NOMO-1 (cell line): Measurements from ENCODE around the gene SMG7.
A peak's percentile ranks its signal among the peaks of the same experiment; 100 is the strongest.

Experiments
- DNase-seq, 2 experiments: peaks; one replicate each; lab custom pipeline; 2025; ENCODE audit not compliant: unreplicated experiment in 2 of 2; lab: John Stamatoyannopoulos, UW

The SMG7 gene

GRCh38 chr1:183585038-183585437 lies 112.7 kb downstream of the SMG7 start:
- DNase-seq, result peak in 1 of 2 experiments; percentile 24

GRCh38 chr1:183586455-183586854 lies 114.2 kb downstream of the SMG7 start:
- no peak for DNase-seq

GRCh38 chr1:183586926-183587325 lies 114.6 kb downstream of the SMG7 start:
- no peak for DNase-seq

GRCh38 chr1:183588827-183589226 lies 116.5 kb downstream of the SMG7 start:
- DNase-seq, result no peak

GRCh38 chr1:183589384-183589783 lies 117.1 kb downstream of the SMG7 start:
- peak in 1 of 2 experiments; percentile 41 for DNase-seq

- DNase-seq, result peak in 1 of 2 experiments; percentile 21
These were observed 117.6 kb downstream of the SMG7 start for GRCh38 chr1:183589874-183590243.

GRCh38 chr1:183590244-183591191 lies 118.2 kb downstream of the SMG7 start, which contains the start of gene NCF2:
Gene NCF2 (minus strand): TSS chr1:183590459. CDS start chr1:183590329, 130 bp downstream.
- DNase-seq, result peak; percentile 97 to 98

GRCh38 chr1:183592733-183593132 lies 120.4 kb downstream of the SMG7 start:
- no peak for DNase-seq

- peak; percentile 82 to 90 for DNase-seq
These were observed 121.1 kb downstream of the SMG7 start for GRCh38 chr1:183593356-183593755.

- no peak for DNase-seq
These were observed 123.2 kb downstream of the SMG7 start for GRCh38 chr1:183595537-183595936.

GRCh38 chr1:183596500-183596899 lies 124.2 kb downstream of the SMG7 start:
- no peak for DNase-seq

- no peak for DNase-seq
These were observed 125.5 kb downstream of the SMG7 start for GRCh38 chr1:183597656-183598347.

GRCh38 chr1:183598386-183598785 lies 126.1 kb downstream of the SMG7 start:
- DNase-seq, result no peak

GRCh38 chr1:183600136-183600535 lies 127.8 kb downstream of the SMG7 start:
- peak; percentile 60 to 73 for DNase-seq

- no peak for DNase-seq
These were observed 128.3 kb downstream of the SMG7 start for GRCh38 chr1:183600634-183601033.

- no peak for DNase-seq
These were observed 130.2 kb downstream of the SMG7 start for GRCh38 chr1:183602510-183602909.
